HCT116 (cell line): ENCODE measurements around the gene P3H3. TPM values are rescaled to one million over a fixed set of nuclear protein-coding genes. Genes with fewer than 3 reads are reported as not detected.

ENCODE experiments used
- ATAC-seq: fragments of 200-7000 bp; cut with Tn5 transposase; 2 replicates; pipeline ENCODE4 v1.9.1; 2020; ENCODE audit warnings: mild to moderate bottlenecking, moderate library complexity
- BruUV-seq: library from RNA; stranded (reverse); fragments of 400-500 nt; replicated peaks from 2 replicates; lab custom pipeline; 2021; lab: Mats Ljungman, UMichigan
- CTCF ChIA-PET: fragments of 300-600 bp; sonication (Branson Sonifier 250); formaldehyde crosslinking; loops from one replicate; lab custom pipeline; 2021; ENCODE audit warnings: antibody characterized with exemption; lab: Charles Lee
- POLR2A ChIA-PET: fragments of 300-600, 350-600 bp; sonication (Branson Sonifier 250); formaldehyde crosslinking; loops from one replicate; lab custom pipeline; 2021; ENCODE audit warnings: antibody characterized with exemption; lab: Charles Lee
- RAD21 ChIA-PET, 2 experiments: fragments of 300-600 bp; sonication (Branson Sonifier 250); formaldehyde crosslinking; loops; one replicate each; lab custom pipeline; 2023; ENCODE audit warnings: low total read pairs in 2 of 2; ENCODE audit not compliant: uncharacterized antibody in 2 of 2, unreplicated experiment in 2 of 2, low non-redundant PET in 1 of 2; lab: Charles Lee
- DNase-seq: peaks from one replicate; pipeline ENCODE4 v3.0.0-alpha.2; 2010; ENCODE audit warnings: low read depth, low spot score
- H2AFZ ChIP-seq: fragments of 200-600 bp; shearing (Covaris generic), sonication (generic); 2 replicates; pipeline ENCODE4 v1.6.1; 2017; ENCODE audit warnings: low read depth, mixed run types, mixed read lengths, antibody characterized with exemption, low read length; ENCODE audit not compliant: poor library complexity, severe bottlenecking
- H3K27ac ChIP-seq: 2 replicates; pipeline ENCODE4 v1.5.1; 2012; ENCODE audit warnings: low read depth, low read length
- H3K27me3 ChIP-seq: fragments of 200-600 bp; sonication (generic); 2 replicates; pipeline ENCODE4 v1.6.1; 2016; ENCODE audit warnings: mixed run types, low read length, mixed read lengths; ENCODE audit not compliant: insufficient read depth
- H3K36me3 ChIP-seq, 2 experiments: fragments of 200-500 bp in 1 of 2; fragments of 200-600 bp in 1 of 2; sonication (Bioruptor generic) in 1 of 2; sonication (generic) in 1 of 2; 2 replicates each; pipeline versions ENCODE4 v1.5.1 to v1.6.1; 2014 to 2016; ENCODE audit warnings: low read length in 2 of 2, inconsistent platforms in 1 of 2, mixed read lengths in 1 of 2, mixed run types in 1 of 2; ENCODE audit not compliant: insufficient read depth in 2 of 2, control insufficient read depth in 1 of 2
- H3K4me1 ChIP-seq, 2 experiments: fragments of 200-600 bp in 1 of 2; sonication (generic) in 1 of 2; 2 replicates each; pipeline versions ENCODE4 v1.5.1 to v1.6.1; 2012 to 2017; ENCODE audit warnings: low read length in 2 of 2, inconsistent platforms in 1 of 2, mild to moderate bottlenecking in 1 of 2, mixed read lengths in 1 of 2, mixed run types in 1 of 2, moderate library complexity in 1 of 2; ENCODE audit not compliant: insufficient read depth in 2 of 2, control insufficient read depth in 1 of 2
- H3K4me2 ChIP-seq: fragments of 200-600 bp; sonication (generic); 2 replicates; pipeline ENCODE4 v1.6.1; 2017; ENCODE audit warnings: mixed run types, low read length, mixed read lengths
- H3K4me3 ChIP-seq, 2 experiments: fragments of 200-600 bp in 1 of 2; sonication (generic) in 1 of 2; replicated peaks in 1 of 2; 2 replicates each; pipeline ENCODE4 v1.5.1; 2011 to 2016; ENCODE audit warnings: low read length in 2 of 2, control low read depth in 1 of 2, low read depth in 1 of 2, mild to moderate bottlenecking in 1 of 2, mixed read lengths in 1 of 2, mixed run types in 1 of 2
- H3K79me2 ChIP-seq: fragments of 200-600 bp; sonication (generic); 2 replicates; pipeline ENCODE4 v1.6.1; 2017; ENCODE audit warnings: mild to moderate bottlenecking, mixed run types, low read length, moderate library complexity, mixed read lengths; ENCODE audit not compliant: insufficient read depth
- H3K9ac ChIP-seq: fragments of 200-600 bp; sonication (generic); 2 replicates; pipeline ENCODE4 v1.6.1; 2016; ENCODE audit warnings: low read length, mixed read lengths
- H3K9me2 ChIP-seq: fragments of 200-600 bp; sonication (generic), shearing (Covaris generic); 2 replicates; pipeline ENCODE4 v1.6.1; 2017; ENCODE audit warnings: mixed run types, mild to moderate bottlenecking, moderate library complexity; ENCODE audit not compliant: insufficient read depth
- H3K9me3 ChIP-seq, 2 experiments: fragments of 200-500 bp in 1 of 2; fragments of 200-600 bp in 1 of 2; sonication (Bioruptor generic) in 1 of 2; sonication (generic) in 1 of 2; 2 replicates each; pipeline ENCODE4 v1.6.1; 2014 to 2017; ENCODE audit warnings: low read length in 2 of 2, mixed read lengths in 2 of 2, inconsistent platforms in 1 of 2, low read depth in 1 of 2, mild to moderate bottlenecking in 1 of 2, mixed run types in 1 of 2, moderate library complexity in 1 of 2; ENCODE audit not compliant: control insufficient read depth in 1 of 2, insufficient read depth in 1 of 2
- H4K20me1 ChIP-seq: fragments of 200-600 bp; sonication (generic), shearing (Covaris generic); 2 replicates; pipeline ENCODE4 v1.6.1; 2017; ENCODE audit warnings: mixed run types, mild to moderate bottlenecking, moderate library complexity; ENCODE audit not compliant: insufficient read depth
- ELF1 ChIP-seq: IDR thresholded peaks from 2 replicates; pipeline ENCODE4 v1.6.1; 2012; ENCODE audit warnings: low read depth, borderline replicate concordance
- EZH2 ChIP-seq: fragments of 200-600 bp; sonication (generic); IDR thresholded peaks from 2 replicates; pipeline ENCODE4 v1.6.1; 2017; ENCODE audit warnings: antibody characterized with exemption, mixed run types
- EZH2phosphoT487 ChIP-seq: fragments of 200-600 bp; IDR thresholded peaks from 2 replicates; pipeline ENCODE4 v1.6.1; 2018; ENCODE audit warnings: antibody characterized with exemption, borderline replicate concordance
- FOSL1 ChIP-seq: IDR thresholded peaks from 2 replicates; pipeline ENCODE4 v1.6.1; 2012; ENCODE audit warnings: low read depth
- JUND ChIP-seq: IDR thresholded peaks from 2 replicates; pipeline ENCODE4 v1.6.1; 2012
- POLR2A ChIP-seq: IDR thresholded peaks from 2 replicates; pipeline ENCODE4 v1.7.0; 2011; ENCODE audit warnings: borderline replicate concordance; ENCODE audit not compliant: insufficient read depth, insufficient read length; ENCODE audit errors: extremely low read depth
- RAD21 ChIP-seq: IDR thresholded peaks from 2 replicates; pipeline ENCODE4 v1.6.1; 2012; ENCODE audit warnings: low read depth, mild to moderate bottlenecking
- SP1 ChIP-seq: IDR thresholded peaks from 2 replicates; pipeline ENCODE4 v1.6.1; 2012; ENCODE audit warnings: low read depth
- SRF ChIP-seq: IDR thresholded peaks from 2 replicates; pipeline ENCODE4 v1.6.1; 2012; ENCODE audit warnings: low read depth
- YY1 ChIP-seq: IDR thresholded peaks from 2 replicates; pipeline ENCODE4 v1.6.1; 2011; ENCODE audit warnings: low read length, low read depth, moderate library complexity, mild to moderate bottlenecking; ENCODE audit not compliant: insufficient replicate concordance; ENCODE audit errors: extremely low read depth
- ZFX ChIP-seq: fragments of 450-650 bp; IDR thresholded peaks from 2 replicates; pipeline ENCODE4 v1.6.1; 2017
- intact Hi-C: fragments of 100-400 bp; cut with micrococcal nuclease; formaldehyde crosslinking; loops from 2 replicates; pipeline ENCODE4 v1.10.0; 2022
- total RNA-seq: library from RNA; stranded (reverse); gene quantifications from one replicate; pipeline ENCODE4 v1.2.1, GENCODE V29; 2021; ENCODE audit not compliant: unreplicated experiment
- TF ChIP-seq, protein P1 (sequence below): IDR thresholded peaks from 2 replicates; pipeline ENCODE4 v1.6.1; 2012
- TF ChIP-seq, protein P2 (sequence below), 3 experiments: fragments of 200-600 bp in 1 of 3; sonication (generic) in 1 of 3; IDR thresholded peaks in 2 of 3; conservative IDR thresholded peaks in 1 of 3; 2 replicates each; pipeline ENCODE4 v1.5.1; 2012 to 2017; ENCODE audit warnings: low read depth in 2 of 3, low read length in 2 of 3, antibody characterized with exemption in 1 of 3, borderline replicate concordance in 1 of 3, control low read depth in 1 of 3, mild to moderate bottlenecking in 1 of 3, mixed read lengths in 1 of 3, mixed run types in 1 of 3, moderate library complexity in 1 of 3; ENCODE audit not compliant: insufficient read depth in 1 of 3

The P3H3 gene
- total RNA-seq, 1 experiment from 2014 or later = 32.2 TPM

DNA sequence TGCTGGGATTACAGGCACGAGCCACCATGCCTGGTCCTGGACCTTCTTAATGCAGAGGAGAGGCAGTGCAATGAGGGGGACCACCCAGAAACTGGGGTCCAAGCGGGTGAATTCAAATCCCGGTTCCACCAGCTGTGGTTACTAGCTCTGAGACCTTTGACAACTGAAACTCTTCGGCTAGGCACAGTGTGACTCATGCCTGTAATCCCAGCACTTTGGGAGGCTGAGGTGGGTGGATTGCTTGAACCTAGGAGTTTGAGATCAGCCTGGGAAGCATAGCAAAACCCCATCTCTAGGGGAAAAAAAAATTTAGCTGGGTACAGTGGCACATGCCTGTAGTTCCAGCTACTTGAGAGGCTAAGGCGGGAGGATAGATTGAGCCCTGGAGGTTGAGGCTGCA, 43.9 kb upstream of the P3H3 start:
- no peaks in the 10 kb centered on the region for H3K79me2 ChIP-seq
- intact Hi-C loops = no loop called here
- RAD21 ChIA-PET = no interaction called here
- H3K4me1 ChIP-seq = peaks cover 1 to 14% of the 10 kb centered on the region in 2 experiments; a peak in 3 of 4 replicates
- CTCF ChIA-PET = interaction anchor here (0.9 to 1.8 kb wide), 3 partner anchors 13 to 31 kb away, joined by 3 to 6 read pairs (median 5); partner anchors contain the start of genes MLF2 and PTMS
- DNase-seq (no peak), ATAC-seq (peak; percentile 34; the same call in 1 of the 2 replicates)
- POLR2A ChIA-PET = interaction anchor here (0.7 kb wide), 1 partner anchor 38 kb away, joined by 3 read pairs; no protein-coding TSS in a partner anchor
- BruUV-seq = no TSS peak
- no peak overlapping the region for H3K4me3 ChIP-seq
- no peaks in the 10 kb centered on the region for H3K9me3 ChIP-seq
- H3K27ac ChIP-seq = no peak overlapping the region
- no peaks in the 10 kb centered on the region for H4K20me1 ChIP-seq
- no peak overlapping the region for H2AFZ ChIP-seq
- H3K9me2 ChIP-seq = no peaks in the 10 kb centered on the region
- H3K4me2 ChIP-seq = peak overlapping the region; percentile 33
- H3K9ac ChIP-seq = no peak overlapping the region
- TF ChIP-seq EZH2phosphoT487 (no peak), YY1 (no peak), JUND (no peak), RAD21 (no peak), EZH2 (no peak), POLR2A (no peak), FOSL1 (no peak), SP1 (no peak), ELF1 (no peak), SRF (no peak), ZFX (no peak)
- TF ChIP-seq, protein P1, sequence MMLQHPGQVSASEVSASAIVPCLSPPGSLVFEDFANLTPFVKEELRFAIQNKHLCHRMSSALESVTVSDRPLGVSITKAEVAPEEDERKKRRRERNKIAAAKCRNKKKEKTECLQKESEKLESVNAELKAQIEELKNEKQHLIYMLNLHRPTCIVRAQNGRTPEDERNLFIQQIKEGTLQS = no peak
- TF ChIP-seq, protein P2, sequence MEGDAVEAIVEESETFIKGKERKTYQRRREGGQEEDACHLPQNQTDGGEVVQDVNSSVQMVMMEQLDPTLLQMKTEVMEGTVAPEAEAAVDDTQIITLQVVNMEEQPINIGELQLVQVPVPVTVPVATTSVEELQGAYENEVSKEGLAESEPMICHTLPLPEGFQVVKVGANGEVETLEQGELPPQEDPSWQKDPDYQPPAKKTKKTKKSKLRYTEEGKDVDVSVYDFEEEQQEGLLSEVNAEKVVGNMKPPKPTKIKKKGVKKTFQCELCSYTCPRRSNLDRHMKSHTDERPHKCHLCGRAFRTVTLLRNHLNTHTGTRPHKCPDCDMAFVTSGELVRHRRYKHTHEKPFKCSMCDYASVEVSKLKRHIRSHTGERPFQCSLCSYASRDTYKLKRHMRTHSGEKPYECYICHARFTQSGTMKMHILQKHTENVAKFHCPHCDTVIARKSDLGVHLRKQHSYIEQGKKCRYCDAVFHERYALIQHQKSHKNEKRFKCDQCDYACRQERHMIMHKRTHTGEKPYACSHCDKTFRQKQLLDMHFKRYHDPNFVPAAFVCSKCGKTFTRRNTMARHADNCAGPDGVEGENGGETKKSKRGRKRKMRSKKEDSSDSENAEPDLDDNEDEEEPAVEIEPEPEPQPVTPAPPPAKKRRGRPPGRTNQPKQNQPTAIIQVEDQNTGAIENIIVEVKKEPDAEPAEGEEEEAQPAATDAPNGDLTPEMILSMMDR (IDR thresholded peaks at IDR 0.05 in 2 of 3, conservative IDR thresholded peaks at IDR 0.05 in 1 of 3; ENCODE audit: borderline replicate concordance in 1 of 3, insufficient read depth in 1 of 3, low read depth in 2 of 3, low read length in 2 of 3) = no peak
- TF ChIP-seq, all 23 proteins: peak for 0
- H3K27me3 ChIP-seq = no peaks in the 10 kb centered on the region
- no peaks in the 10 kb centered on the region for H3K36me3 ChIP-seq
